ENCODE data around the gene PDZD11. TPM values are rescaled to one million over a fixed set of nuclear protein-coding genes. Genes with fewer than 3 reads are reported as not detected.
"Not testable (repeated sequence)": the region's sequence is repeated elsewhere in the genome, so short reads cannot be mapped to it uniquely, and the experiment has no call there.

The PDZD11 gene
- total RNA-seq, 2 donors from 2014 or later: 49.2 to 50.9 TPM

DNA sequence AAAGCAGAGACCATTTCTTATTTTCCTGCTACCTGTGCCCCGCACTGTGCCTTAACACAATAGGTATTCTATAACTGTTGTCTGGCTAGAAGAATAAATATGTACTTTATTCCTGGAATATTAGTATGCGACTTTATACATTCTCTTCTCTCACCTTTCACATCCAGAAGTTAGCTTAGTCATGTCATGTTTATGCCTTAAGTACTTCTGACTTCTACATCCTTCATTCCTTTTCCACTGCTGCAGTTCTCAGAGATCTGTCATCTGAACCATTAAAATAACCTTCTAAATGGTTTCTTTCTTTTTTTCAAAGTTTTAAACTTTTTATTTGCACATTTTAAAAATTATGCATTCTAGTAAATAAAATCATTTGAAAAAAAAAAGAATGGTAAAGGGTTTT is 34.6 kb upstream of the PDZD11 start:
- Histone ChIP-seq H3K4me3 (no peak overlapping the region), H3K9ac (ENCODE audit: low read depth in 2 of 2, low read length in 2 of 2) (no peak overlapping the region), H3K36me3 (no peaks in the 10 kb centered on the region), H3K27ac (no peak overlapping the region), H3K9me3 (no peaks in the 10 kb centered on the region), H3K4me1 (no peaks in the 10 kb centered on the region), H3K27me3 (no peaks in the 10 kb centered on the region)
- intact Hi-C loops (cut with DNase I): no loop called here
- no peak for DNase-seq
- TF ChIP-seq, protein P1, sequence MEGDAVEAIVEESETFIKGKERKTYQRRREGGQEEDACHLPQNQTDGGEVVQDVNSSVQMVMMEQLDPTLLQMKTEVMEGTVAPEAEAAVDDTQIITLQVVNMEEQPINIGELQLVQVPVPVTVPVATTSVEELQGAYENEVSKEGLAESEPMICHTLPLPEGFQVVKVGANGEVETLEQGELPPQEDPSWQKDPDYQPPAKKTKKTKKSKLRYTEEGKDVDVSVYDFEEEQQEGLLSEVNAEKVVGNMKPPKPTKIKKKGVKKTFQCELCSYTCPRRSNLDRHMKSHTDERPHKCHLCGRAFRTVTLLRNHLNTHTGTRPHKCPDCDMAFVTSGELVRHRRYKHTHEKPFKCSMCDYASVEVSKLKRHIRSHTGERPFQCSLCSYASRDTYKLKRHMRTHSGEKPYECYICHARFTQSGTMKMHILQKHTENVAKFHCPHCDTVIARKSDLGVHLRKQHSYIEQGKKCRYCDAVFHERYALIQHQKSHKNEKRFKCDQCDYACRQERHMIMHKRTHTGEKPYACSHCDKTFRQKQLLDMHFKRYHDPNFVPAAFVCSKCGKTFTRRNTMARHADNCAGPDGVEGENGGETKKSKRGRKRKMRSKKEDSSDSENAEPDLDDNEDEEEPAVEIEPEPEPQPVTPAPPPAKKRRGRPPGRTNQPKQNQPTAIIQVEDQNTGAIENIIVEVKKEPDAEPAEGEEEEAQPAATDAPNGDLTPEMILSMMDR (IDR thresholded peaks at IDR 0.05): no peak

DNA sequence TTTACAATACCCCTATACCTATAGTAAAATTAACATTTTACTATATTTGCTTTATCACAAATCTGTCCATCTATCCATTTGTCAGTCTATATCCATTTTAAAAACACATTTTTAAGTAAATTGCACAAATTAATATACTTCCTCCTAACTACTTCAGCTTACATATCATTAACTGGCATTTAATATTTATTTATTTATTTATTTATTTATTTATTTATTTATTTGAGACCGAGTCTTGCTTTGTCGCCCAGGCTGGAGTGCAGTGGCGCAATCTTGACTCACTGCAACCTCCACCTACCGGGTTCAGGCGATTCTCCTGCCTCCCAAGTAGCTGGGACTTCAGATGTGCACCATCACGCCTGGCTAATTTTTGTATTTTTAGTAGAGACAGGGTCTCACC is 33.9 kb upstream of the PDZD11 start:
- H3K36me3 ChIP-seq; DNase-seq; H3K27me3 ChIP-seq; H3K9me3 ChIP-seq; H3K4me3 ChIP-seq; intact Hi-C loops (cut with DNase I); H3K4me1 ChIP-seq; H3K9ac ChIP-seq (ENCODE audit: low read depth in 2 of 2, low read length in 2 of 2); H3K27ac ChIP-seq: not testable (repeated sequence)

DNA sequence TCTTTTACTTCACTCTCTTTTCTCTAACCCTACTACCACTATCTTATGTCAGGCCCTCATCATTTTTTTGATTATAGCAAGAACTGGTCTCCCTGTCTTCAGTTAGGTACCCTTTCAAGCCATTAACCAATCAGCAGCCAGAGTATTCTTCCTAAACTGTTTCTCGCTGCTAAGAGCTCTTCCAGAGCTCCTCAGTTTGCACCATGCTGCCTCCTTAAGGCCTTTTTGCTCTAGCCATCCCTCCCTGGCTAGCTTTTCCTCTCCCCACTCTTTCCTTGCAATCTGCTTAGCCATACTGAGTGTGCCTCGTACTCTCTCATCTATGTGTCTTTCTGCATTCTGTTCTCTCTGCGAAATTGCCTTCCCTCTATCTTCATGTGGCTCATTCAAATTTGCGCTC is 33.1 kb upstream of the PDZD11 start:
- TF ChIP-seq, protein P1 (IDR thresholded peaks at IDR 0.05): no peak
- Histone ChIP-seq H3K27ac (no peak overlapping the region), H3K27me3 (no peaks in the 10 kb centered on the region), H3K36me3 (no peaks in the 10 kb centered on the region), H3K4me1 (no peaks in the 10 kb centered on the region), H3K9me3 (no peaks in the 10 kb centered on the region), H3K4me3 (no peak overlapping the region), H3K9ac (ENCODE audit: low read depth in 2 of 2, low read length in 2 of 2) (no peak overlapping the region)
- intact Hi-C loops (cut with DNase I): no loop called here
- no peak for DNase-seq

DNA sequence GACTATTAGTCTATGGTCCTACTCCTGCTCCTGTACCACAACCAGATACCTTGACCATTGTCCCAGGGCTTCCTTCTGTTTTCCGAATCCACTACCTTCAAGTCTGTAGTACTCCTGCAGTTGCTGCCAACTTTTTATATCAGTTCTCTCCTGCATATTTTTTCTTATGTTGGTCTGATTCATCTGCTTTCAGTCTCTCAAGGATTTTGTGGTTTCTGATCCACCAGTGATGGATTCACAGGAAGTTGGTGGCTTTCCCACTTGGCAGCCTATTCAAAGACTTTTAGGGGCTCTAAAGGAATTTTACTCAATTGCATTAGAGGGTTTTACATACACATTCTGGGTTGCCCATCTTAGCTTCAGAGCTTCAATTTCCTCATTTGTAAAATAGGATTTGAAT is 23.8 kb upstream of the PDZD11 start:
- Histone ChIP-seq H3K9ac (ENCODE audit: low read depth in 2 of 2, low read length in 2 of 2) (no peak overlapping the region), H3K27ac (no peak overlapping the region), H3K9me3 (no peaks in the 10 kb centered on the region), H3K36me3 (no peaks in the 10 kb centered on the region), H3K27me3 (no peaks in the 10 kb centered on the region), H3K4me3 (no peak overlapping the region), H3K4me1 (no peaks in the 10 kb centered on the region)
- intact Hi-C loops (cut with DNase I): no loop called here
- TF ChIP-seq, protein P1 (IDR thresholded peaks at IDR 0.05): no peak
- no peak for DNase-seq

GRCh38 chrX:70301716-70302115 is 12.0 kb upstream of the PDZD11 start:
- TF ChIP-seq, protein P1 (IDR thresholded peaks at IDR 0.05): no peak
- Histone ChIP-seq H3K9me3 (no peaks in the 10 kb centered on the region), H3K27ac (no peak overlapping the region), H3K4me1 (no peaks in the 10 kb centered on the region), H3K36me3 (no peaks in the 10 kb centered on the region), H3K9ac (ENCODE audit: low read depth in 2 of 2, low read length in 2 of 2) (no peak overlapping the region), H3K27me3 (no peaks in the 10 kb centered on the region), H3K4me3 (no peak overlapping the region)
- intact Hi-C loops (cut with DNase I): no loop called here
- no peak for DNase-seq

- intact Hi-C loops (cut with DNase I): loop anchor here (10.0 kb wide), 1 partner anchor 131 kb away; the partner anchor contains the start of gene GDPD2
- TF ChIP-seq, protein P1 (IDR thresholded peaks at IDR 0.05): no peak
Measured at GRCh38 chrX:70293621-70294020, 3.9 kb upstream of the PDZD11 start.

More at GRCh38 chrX:70293621-70294020, 3.9 kb upstream of the PDZD11 start:
- no peak overlapping the region for H3K9ac ChIP-seq (ENCODE audit: low read depth in 2 of 2, low read length in 2 of 2)
- no peak overlapping the region for H3K27ac ChIP-seq
- H3K36me3 ChIP-seq: no peaks in the 10 kb centered on the region
- DNase-seq: no peak
- no peaks in the 10 kb centered on the region for H3K9me3 ChIP-seq
- no peaks in the 10 kb centered on the region for H3K4me1 ChIP-seq
- no peaks in the 10 kb centered on the region for H3K27me3 ChIP-seq
- H3K4me3 ChIP-seq: no peak overlapping the region
